ENCODE measurements around the gene ITFG1.

Gene ITFG1

GRCh38 chr16:47416869-47417268, 44.0 kb downstream of the ITFG1 start:
- Histone ChIP-seq H3K36me3 (ENCODE audit: insufficient read depth, low read length) (no peaks in the 10 kb centered on the region), H3K9ac (ENCODE audit: low read depth, low read length) (no peak overlapping the region), H3K9me3 (ENCODE audit: control insufficient read depth, insufficient read depth, low read length) (no peaks in the 10 kb centered on the region), H3K4me1 (ENCODE audit: insufficient read depth, low read length) (no peaks in the 10 kb centered on the region)

GRCh38 chr16:47413041-47413440, 47.8 kb downstream of the ITFG1 start:
- no peaks in the 10 kb centered on the region for H3K36me3 ChIP-seq (ENCODE audit: insufficient read depth, low read length)
- no peaks in the 10 kb centered on the region for H3K4me1 ChIP-seq (ENCODE audit: insufficient read depth, low read length)
- H3K9me3 ChIP-seq (ENCODE audit: control insufficient read depth, insufficient read depth, low read length) = no peaks in the 10 kb centered on the region
- H3K9ac ChIP-seq (ENCODE audit: low read depth, low read length) = no peak overlapping the region

GRCh38 chr16:47408491-47408890, 52.4 kb downstream of the ITFG1 start:
- Histone ChIP-seq H3K36me3 (ENCODE audit: insufficient read depth, low read length) (no peaks in the 10 kb centered on the region), H3K9me3 (ENCODE audit: control insufficient read depth, insufficient read depth, low read length) (no peaks in the 10 kb centered on the region), H3K4me1 (ENCODE audit: insufficient read depth, low read length) (no peaks in the 10 kb centered on the region), H3K9ac (ENCODE audit: low read depth, low read length) (no peak overlapping the region)

- Histone ChIP-seq H3K9me3 (ENCODE audit: control insufficient read depth, insufficient read depth, low read length) (no peaks in the 10 kb centered on the region), H3K36me3 (ENCODE audit: insufficient read depth, low read length) (no peaks in the 10 kb centered on the region), H3K4me1 (ENCODE audit: insufficient read depth, low read length) (peaks cover 8% of the 10 kb centered on the region), H3K9ac (ENCODE audit: low read depth, low read length) (no peak overlapping the region)
Observed at GRCh38 chr16:47395733-47396498, 64.9 kb downstream of the ITFG1 start.

GRCh38 chr16:47392081-47392480, 68.8 kb downstream of the ITFG1 start:
- Histone ChIP-seq H3K36me3 (ENCODE audit: insufficient read depth, low read length) (no peaks in the 10 kb centered on the region), H3K9me3 (ENCODE audit: control insufficient read depth, insufficient read depth, low read length) (no peaks in the 10 kb centered on the region), H3K9ac (ENCODE audit: low read depth, low read length) (no peak overlapping the region), H3K4me1 (ENCODE audit: insufficient read depth, low read length) (peaks cover 12% of the 10 kb centered on the region)

GRCh38 chr16:47388705-47389104, 72.2 kb downstream of the ITFG1 start:
- Histone ChIP-seq H3K9ac (ENCODE audit: low read depth, low read length) (no peak overlapping the region), H3K4me1 (ENCODE audit: insufficient read depth, low read length) (peaks cover 16% of the 10 kb centered on the region; the same call in 1 of the 2 replicates), H3K9me3 (ENCODE audit: control insufficient read depth, insufficient read depth, low read length) (no peaks in the 10 kb centered on the region), H3K36me3 (ENCODE audit: insufficient read depth, low read length) (no peaks in the 10 kb centered on the region)

GRCh38 chr16:47387026-47387734, 73.7 kb downstream of the ITFG1 start:
- peaks cover 16% of the 10 kb centered on the region; the same call in 1 of the 2 replicates for H3K4me1 ChIP-seq (ENCODE audit: insufficient read depth, low read length)
- no peak overlapping the region for H3K9ac ChIP-seq (ENCODE audit: low read depth, low read length)
- H3K36me3 ChIP-seq (ENCODE audit: insufficient read depth, low read length) = no peaks in the 10 kb centered on the region
- no peaks in the 10 kb centered on the region for H3K9me3 ChIP-seq (ENCODE audit: control insufficient read depth, insufficient read depth, low read length)

GRCh38 chr16:47386201-47386718, 74.6 kb downstream of the ITFG1 start:
- peaks cover 16% of the 10 kb centered on the region; the same call in 1 of the 2 replicates for H3K4me1 ChIP-seq (ENCODE audit: insufficient read depth, low read length)
- no peaks in the 10 kb centered on the region for H3K36me3 ChIP-seq (ENCODE audit: insufficient read depth, low read length)
- H3K9ac ChIP-seq (ENCODE audit: low read depth, low read length) = no peak overlapping the region
- H3K9me3 ChIP-seq (ENCODE audit: control insufficient read depth, insufficient read depth, low read length) = no peaks in the 10 kb centered on the region

- Histone ChIP-seq H3K36me3 (ENCODE audit: insufficient read depth, low read length) (no peaks in the 10 kb centered on the region), H3K4me1 (ENCODE audit: insufficient read depth, low read length) (peaks cover 19% of the 10 kb centered on the region), H3K9ac (ENCODE audit: low read depth, low read length) (no peak overlapping the region), H3K9me3 (ENCODE audit: control insufficient read depth, insufficient read depth, low read length) (no peaks in the 10 kb centered on the region)
Observed at GRCh38 chr16:47382362-47382761, 78.5 kb downstream of the ITFG1 start.

- no peak overlapping the region for H3K9ac ChIP-seq (ENCODE audit: low read depth, low read length)
- H3K4me1 ChIP-seq (ENCODE audit: insufficient read depth, low read length) = peaks cover 19% of the 10 kb centered on the region
- no peaks in the 10 kb centered on the region for H3K9me3 ChIP-seq (ENCODE audit: control insufficient read depth, insufficient read depth, low read length)
- no peaks in the 10 kb centered on the region for H3K36me3 ChIP-seq (ENCODE audit: insufficient read depth, low read length)
Observed at GRCh38 chr16:47377154-47377553, 83.7 kb downstream of the ITFG1 start.

- H3K36me3 ChIP-seq (ENCODE audit: insufficient read depth, low read length) = no peaks in the 10 kb centered on the region
- H3K9me3 ChIP-seq (ENCODE audit: control insufficient read depth, insufficient read depth, low read length) = no peaks in the 10 kb centered on the region
- no peak overlapping the region for H3K9ac ChIP-seq (ENCODE audit: low read depth, low read length)
- H3K4me1 ChIP-seq (ENCODE audit: insufficient read depth, low read length) = peaks cover 19% of the 10 kb centered on the region
Observed at GRCh38 chr16:47375423-47375822, 85.4 kb downstream of the ITFG1 start.

GRCh38 chr16:47374629-47375028, 86.2 kb downstream of the ITFG1 start:
- Histone ChIP-seq H3K9me3 (ENCODE audit: control insufficient read depth, insufficient read depth, low read length) (no peaks in the 10 kb centered on the region), H3K9ac (ENCODE audit: low read depth, low read length) (no peak overlapping the region), H3K36me3 (ENCODE audit: insufficient read depth, low read length) (no peaks in the 10 kb centered on the region)

GRCh38 chr16:47371271-47372014, 89.4 kb downstream of the ITFG1 start:
- Histone ChIP-seq H3K9ac (ENCODE audit: low read depth, low read length) (no peak overlapping the region), H3K9me3 (ENCODE audit: control insufficient read depth, insufficient read depth, low read length) (no peaks in the 10 kb centered on the region), H3K4me1 (ENCODE audit: insufficient read depth, low read length) (peaks cover 21% of the 10 kb centered on the region), H3K36me3 (ENCODE audit: insufficient read depth, low read length) (no peaks in the 10 kb centered on the region)

More at GRCh38 chr16:47374629-47375028, 86.2 kb downstream of the ITFG1 start:
- peaks cover 19% of the 10 kb centered on the region for H3K4me1 ChIP-seq (ENCODE audit: insufficient read depth, low read length)

GRCh38 chr16:47370536-47370935, 90.3 kb downstream of the ITFG1 start:
- Histone ChIP-seq H3K36me3 (ENCODE audit: insufficient read depth, low read length) (no peaks in the 10 kb centered on the region), H3K9ac (ENCODE audit: low read depth, low read length) (no peak overlapping the region), H3K9me3 (ENCODE audit: control insufficient read depth, insufficient read depth, low read length) (no peaks in the 10 kb centered on the region), H3K4me1 (ENCODE audit: insufficient read depth, low read length) (peaks cover 27% of the 10 kb centered on the region)

Data from ES-I3 (cell line).